ENCODE data around the gene SLIT3.

GRCh38 chr5:168941901-168942300, 359.0 kb downstream of the SLIT3 start:
- TF ChIP-seq CTCF (IDR thresholded peaks at IDR 0.05 in 4 of 5, conservative IDR thresholded peaks at IDR 0.05 in 1 of 5), result no peak
- TF ChIP-seq POLR2A (IDR thresholded peaks at IDR 0.05), result no peak

Measured in gastrocnemius medialis (tissue), 4 donors.